ENCODE results near the gene BMP3.

The BMP3 gene, protein sequence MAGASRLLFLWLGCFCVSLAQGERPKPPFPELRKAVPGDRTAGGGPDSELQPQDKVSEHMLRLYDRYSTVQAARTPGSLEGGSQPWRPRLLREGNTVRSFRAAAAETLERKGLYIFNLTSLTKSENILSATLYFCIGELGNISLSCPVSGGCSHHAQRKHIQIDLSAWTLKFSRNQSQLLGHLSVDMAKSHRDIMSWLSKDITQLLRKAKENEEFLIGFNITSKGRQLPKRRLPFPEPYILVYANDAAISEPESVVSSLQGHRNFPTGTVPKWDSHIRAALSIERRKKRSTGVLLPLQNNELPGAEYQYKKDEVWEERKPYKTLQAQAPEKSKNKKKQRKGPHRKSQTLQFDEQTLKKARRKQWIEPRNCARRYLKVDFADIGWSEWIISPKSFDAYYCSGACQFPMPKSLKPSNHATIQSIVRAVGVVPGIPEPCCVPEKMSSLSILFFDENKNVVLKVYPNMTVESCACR

DNA sequence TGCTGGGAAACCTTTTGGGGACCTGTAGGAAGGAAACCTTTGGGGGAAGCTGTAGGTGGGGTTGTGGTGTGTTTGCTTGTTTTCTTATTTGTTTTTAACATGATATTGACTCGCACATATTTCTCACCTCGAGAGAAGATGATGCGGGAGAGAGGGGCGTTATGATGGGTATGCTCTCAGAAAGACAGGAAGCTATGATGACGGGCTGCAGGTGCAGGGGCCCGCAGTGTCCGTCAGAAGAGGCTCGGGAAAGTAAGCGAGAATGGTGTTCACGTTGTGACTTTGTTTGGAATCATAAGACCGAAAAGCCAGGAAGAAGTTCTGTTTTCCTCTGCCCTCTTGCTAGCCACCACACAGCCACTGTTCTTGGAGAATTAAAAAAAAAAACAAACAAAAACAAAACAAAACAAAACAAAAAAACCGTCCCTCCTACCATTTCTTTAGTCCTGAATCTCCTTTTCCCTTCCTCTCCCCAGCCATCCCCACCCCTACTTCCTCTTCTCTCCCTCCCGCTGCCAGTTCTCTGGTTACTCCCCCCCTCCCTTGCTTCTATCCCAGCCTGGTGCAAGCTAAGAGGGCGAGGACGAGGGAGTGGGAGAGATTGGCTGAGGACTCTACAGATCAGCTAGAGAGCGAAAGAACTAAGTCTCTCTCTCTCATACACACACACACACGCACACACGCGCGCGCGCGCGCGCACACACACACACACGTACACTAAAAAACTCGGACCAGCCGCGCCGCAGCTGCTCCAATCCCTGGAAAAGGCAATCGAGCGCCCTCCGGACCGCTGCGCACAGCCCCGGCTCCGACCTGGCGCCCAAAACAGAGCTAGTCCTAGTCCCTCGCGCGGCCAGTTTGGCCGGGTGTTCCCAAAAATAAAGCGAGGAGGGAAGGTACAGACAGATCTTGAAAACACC, at the start of gene BMP3:
BMP3 (plus strand) TSS at position 648 of the 920 bp plus-strand sequence. CDS start 577 bp downstream, outside the sequence.
- TF ChIP-seq, protein P1, sequence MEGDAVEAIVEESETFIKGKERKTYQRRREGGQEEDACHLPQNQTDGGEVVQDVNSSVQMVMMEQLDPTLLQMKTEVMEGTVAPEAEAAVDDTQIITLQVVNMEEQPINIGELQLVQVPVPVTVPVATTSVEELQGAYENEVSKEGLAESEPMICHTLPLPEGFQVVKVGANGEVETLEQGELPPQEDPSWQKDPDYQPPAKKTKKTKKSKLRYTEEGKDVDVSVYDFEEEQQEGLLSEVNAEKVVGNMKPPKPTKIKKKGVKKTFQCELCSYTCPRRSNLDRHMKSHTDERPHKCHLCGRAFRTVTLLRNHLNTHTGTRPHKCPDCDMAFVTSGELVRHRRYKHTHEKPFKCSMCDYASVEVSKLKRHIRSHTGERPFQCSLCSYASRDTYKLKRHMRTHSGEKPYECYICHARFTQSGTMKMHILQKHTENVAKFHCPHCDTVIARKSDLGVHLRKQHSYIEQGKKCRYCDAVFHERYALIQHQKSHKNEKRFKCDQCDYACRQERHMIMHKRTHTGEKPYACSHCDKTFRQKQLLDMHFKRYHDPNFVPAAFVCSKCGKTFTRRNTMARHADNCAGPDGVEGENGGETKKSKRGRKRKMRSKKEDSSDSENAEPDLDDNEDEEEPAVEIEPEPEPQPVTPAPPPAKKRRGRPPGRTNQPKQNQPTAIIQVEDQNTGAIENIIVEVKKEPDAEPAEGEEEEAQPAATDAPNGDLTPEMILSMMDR (conservative IDR thresholded peaks at IDR 0.05), result no peak
- no peak within 1 kb of the TSS for H3K27ac ChIP-seq

DNA sequence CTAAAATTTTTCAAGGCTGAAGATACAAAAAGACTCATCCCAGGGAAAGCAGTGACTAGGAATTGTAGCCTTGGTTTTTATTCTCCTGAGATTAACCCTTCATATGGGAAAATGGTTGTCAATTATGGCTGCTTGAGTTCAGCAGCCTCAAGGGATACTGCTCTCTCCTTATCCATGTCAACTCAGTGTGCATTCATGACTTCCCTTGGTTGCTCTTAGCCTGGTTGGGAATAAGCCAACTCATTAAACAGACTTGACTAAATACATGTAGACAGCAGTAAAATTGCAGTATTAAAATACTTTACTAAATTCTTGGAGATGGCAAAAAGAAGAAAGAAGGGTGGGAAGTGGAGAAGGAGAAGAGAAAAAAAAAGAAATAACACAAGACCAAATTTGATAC, 44.5 kb upstream of the BMP3 start:
- TF ChIP-seq, protein P1 (conservative IDR thresholded peaks at IDR 0.05), result no peak
- H3K27ac ChIP-seq, result no peak overlapping the region

DNA sequence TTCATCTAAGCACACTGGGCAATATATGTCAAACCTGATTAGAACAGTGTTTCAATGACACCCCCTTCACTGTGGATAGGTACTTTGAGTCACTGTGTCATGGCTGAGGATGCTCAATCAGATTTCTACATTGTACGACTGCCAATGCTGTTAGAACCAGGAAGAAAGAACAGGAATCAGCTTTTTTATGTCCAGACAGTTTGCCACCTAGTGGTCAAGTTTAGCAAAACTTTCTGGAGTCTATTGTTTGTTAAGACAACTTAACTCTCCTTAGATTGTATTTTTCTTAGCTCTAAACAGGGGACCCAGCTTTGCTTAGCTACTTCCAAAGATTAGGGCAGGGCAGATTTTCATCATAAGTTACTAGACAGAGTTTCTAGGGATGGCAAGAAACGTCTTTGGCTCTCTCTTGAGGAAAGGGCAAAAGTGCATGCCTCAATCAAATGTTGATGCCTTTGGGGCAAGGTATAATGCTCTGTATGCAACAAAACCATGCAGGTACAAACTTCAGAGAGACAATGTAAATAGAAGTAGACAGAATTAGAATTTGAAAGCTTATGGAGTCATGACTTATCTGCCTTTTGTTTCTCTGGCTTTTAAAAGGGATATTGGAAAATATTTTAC, 40.5 kb upstream of the BMP3 start:
- H3K27ac ChIP-seq, result no peak overlapping the region
- TF ChIP-seq, protein P1 (conservative IDR thresholded peaks at IDR 0.05), result peak; percentile 85

DNA sequence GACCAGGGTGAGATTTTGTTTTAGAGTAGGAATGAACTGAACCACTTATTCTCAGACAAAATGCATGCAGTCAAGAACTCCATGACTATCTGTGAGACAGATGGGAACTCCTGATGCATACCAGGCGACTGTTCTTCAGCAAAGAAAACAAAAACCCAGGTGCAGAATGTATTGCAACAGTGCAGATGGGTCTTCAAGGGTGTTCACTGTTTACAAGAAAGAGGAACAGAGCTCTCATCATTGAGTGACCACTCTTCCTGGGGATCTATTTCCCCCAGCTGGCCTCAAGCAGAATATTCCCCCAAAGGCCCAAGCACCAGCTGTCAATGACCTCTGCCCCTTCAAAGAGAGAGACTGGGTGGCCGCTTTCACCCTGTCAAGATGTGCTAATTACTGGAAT, 39.7 kb upstream of the BMP3 start:
- no peak overlapping the region for H3K27ac ChIP-seq
- TF ChIP-seq, protein P1 (conservative IDR thresholded peaks at IDR 0.05), result no peak

DNA sequence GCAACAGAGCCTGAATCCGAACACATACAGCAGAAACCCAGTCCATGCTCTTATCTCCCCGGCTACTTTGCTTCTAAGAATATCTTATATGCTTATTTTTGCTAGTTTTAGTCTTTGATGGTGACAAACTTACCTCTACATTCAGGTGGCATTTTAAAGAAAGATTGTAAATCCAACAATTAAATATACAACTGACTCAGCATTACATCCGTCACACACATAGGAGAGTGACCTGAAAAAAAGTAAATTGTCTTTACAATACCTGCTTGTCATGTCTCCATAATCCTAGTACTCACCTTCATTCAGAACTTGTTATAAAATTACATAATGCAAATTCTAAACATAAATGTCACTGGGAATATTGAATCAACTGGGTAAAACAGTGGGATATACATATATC, 30.6 kb upstream of the BMP3 start:
- no peak overlapping the region for H3K27ac ChIP-seq
- TF ChIP-seq, protein P1 (conservative IDR thresholded peaks at IDR 0.05), result no peak

DNA sequence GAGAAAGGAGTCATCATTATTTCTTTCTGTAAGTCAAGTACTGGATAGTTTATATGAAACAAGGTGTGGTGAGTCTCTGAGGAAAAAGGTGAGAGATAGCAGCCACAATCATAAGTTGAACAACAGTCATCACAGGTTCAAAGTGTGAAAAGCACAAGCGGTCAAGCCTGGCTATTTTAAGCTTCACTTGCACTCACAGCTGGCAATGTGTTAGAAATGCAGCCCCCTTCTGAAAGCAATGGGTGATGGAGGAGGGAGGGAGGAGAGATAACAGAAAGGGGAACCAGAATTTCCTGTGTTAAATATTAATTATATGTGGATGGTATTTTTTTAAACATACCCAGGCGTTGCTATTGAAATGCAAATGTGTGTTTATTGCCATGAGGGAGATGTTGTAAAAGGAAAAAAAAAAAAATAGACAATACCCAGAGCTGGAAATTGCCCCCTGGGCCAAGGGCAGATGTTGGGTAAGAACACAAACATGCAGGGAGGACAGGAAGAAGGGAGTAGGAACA, 26.9 kb upstream of the BMP3 start:
- no peak overlapping the region for H3K27ac ChIP-seq
- TF ChIP-seq, protein P1 (conservative IDR thresholded peaks at IDR 0.05), result no peak

Measured in VCaP (cell line).